Vagina (tissue), 2 donors: ENCODE measurements around the gene AHNAK. TPM values are rescaled to one million over a fixed set of nuclear protein-coding genes. Genes with fewer than 3 reads are reported as not detected.

Source experiments
- DNase-seq, 2 donors: peaks; one replicate each; pipeline ENCODE4 v3.0.0-alpha.2; 2017; ENCODE audit errors: extremely low spot score in 2 of 2
- H3K27ac ChIP-seq: fragments of 200-600 bp; sonication (generic); one replicate; pipeline ENCODE4 v1.5.1; 2019
- H3K27me3 ChIP-seq: fragments of 200-600 bp; sonication (generic); one replicate; pipeline ENCODE4 v1.5.1; 2019
- H3K36me3 ChIP-seq, 2 donors: fragments of 200-600 bp; sonication (generic); one replicate each; pipeline ENCODE4 v1.5.1; 2017 to 2019
- H3K4me1 ChIP-seq: fragments of 200-600 bp; sonication (generic); one replicate; pipeline ENCODE4 v1.5.1; 2019
- H3K4me3 ChIP-seq, 2 donors: fragments of 200-600 bp; sonication (generic); 1 replicate in 1 of 2; 2 replicates in 1 of 2; pipeline ENCODE4 v1.5.1; 2016 to 2019
- H3K9me3 ChIP-seq: fragments of 200-600 bp; sonication (generic); one replicate; pipeline ENCODE4 v1.5.1; 2019
- CTCF ChIP-seq, 3 experiments: fragments of 450-650 bp in 2 of 3; fragments of 200-600 bp in 1 of 3; sonication (generic) in 1 of 3; IDR thresholded peaks; one replicate each; pipeline ENCODE4 v1.5.1; 2017 to 2019; ENCODE audit warnings: antibody characterized with exemption in 3 of 3, mild to moderate bottlenecking in 2 of 3, moderate library complexity in 2 of 3
- POLR2A ChIP-seq, 2 donors: fragments of 450-650 bp; IDR thresholded peaks; one replicate each; pipeline ENCODE4 v1.6.1; 2017; ENCODE audit warnings: antibody characterized with exemption in 2 of 2, mild to moderate bottlenecking in 2 of 2, moderate library complexity in 2 of 2
- POLR2AphosphoS5 ChIP-seq, 2 donors: sonication (generic); formaldehyde crosslinking; IDR thresholded peaks; one replicate each; pipeline ENCODE4 v1.9.0; 2017; ENCODE audit warnings: antibody characterized with exemption in 2 of 2, mild to moderate bottlenecking in 2 of 2, low read depth in 1 of 2; ENCODE audit not compliant: insufficient read depth in 1 of 2
- intact Hi-C: fragments of 100-400 bp; cut with DNase I; formaldehyde crosslinking; loops from one replicate; pipeline ENCODE4 v1.15.1; 2023
- total RNA-seq: library from RNA; depleted of rRNA; stranded (reverse); fragments of >200 nt; gene quantifications from one replicate; pipeline ENCODE4 v1.2.3, GENCODE V29; 2016

AHNAK gene
- total RNA-seq, 1 donor from 2014 or later: 828 TPM

DNA sequence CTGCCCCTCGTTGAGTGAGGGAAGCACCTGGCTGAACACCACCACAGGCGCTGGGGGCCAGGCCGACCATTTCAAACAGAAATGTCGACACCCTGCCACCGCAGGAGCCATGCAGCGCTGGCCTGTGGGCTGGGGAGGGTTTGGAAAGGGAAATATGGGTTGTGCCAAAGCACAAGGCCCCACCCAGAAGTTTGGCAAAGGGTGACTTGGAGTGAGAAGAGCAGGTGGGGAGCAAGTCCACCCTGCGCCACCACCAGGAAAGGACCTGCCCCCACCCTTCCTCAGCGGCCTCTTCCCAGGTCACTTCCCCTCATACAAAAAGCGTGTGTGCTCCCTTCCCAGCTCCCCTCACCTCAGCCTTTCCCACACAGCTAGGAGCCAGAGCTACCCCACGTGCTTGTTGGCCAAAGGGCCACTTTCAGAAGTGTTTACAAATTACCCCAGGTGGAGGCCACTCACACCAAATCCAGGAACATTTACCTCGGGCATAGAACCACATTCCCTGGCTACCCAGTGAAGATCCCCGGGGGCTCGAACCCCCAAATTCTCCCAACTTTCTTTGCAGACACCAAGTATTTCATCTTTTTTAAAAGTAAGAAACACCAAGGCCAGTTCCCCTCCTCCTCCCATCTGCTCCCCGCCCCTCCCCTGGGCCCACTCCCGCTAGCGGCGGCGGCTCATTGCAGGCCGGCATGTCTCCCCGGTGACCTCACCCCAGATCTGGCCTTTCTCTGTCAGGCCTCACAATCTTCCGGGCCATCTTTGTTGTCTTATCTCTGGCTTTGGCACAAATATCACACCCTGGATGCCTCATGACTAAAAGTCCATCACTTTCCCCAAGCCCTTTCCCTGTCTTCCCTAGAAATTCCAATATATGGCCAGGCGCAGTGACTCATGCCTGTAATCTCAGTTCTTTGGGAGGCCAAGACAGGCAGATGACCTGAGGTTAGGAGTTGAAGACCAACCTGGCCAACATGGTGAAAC, 148.3 kb downstream of the AHNAK start:
- Histone ChIP-seq H3K27ac (peak overlapping the region; percentile 87), H3K27me3 (no peaks in the 10 kb centered on the region), H3K36me3 (no peaks in the 10 kb centered on the region), H3K4me1 (peaks cover 91% of the 10 kb centered on the region), H3K4me3 (no peak overlapping the region), H3K9me3 (no peaks in the 10 kb centered on the region)
- intact Hi-C loops: loop anchor here (2.0 to 10.0 kb wide), 2 partner anchors 146 to 306 kb away; partner anchors contain the start of genes BSCL2 and GNG3
- TF ChIP-seq POLR2AphosphoS5 (IDR thresholded peaks at IDR 0.05; ENCODE audit: insufficient read depth in 1 of 2, low read depth in 1 of 2) (no peak), POLR2A (IDR thresholded peaks at IDR 0.05) (no peak), CTCF (IDR thresholded peaks at IDR 0.05) (no peak)
- DNase-seq: no peak

DNA sequence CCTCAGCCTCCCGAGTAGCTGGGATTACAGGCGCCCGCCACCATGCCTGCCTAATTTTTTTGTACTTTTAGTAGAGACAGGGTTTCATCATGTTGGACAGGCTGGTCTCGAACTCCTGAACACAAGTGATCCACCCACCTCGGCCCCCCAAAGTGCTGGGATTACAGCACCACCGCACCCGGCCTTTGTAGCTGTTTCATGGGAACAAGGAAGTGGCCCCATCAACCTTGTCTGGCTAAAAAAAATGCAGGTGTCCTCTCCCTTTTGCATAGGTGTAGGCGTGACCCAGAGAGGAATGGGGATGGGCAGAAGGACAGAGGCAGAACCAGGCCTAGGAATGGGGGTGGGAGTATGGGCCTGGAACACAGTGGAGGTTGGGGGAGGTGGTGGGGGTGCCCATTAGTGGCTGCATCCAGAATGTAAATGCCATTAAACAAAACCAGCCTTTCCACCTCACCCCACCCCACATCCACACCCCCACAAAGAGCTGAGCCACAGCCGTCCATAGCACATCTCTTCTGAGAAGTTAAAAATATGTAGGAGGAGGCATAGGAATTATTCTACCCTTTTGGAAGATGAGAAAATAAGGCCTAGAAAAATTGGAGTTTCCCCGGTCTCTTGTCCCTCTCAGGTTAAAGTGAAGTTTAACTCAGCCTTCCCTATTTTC, 150.6 kb downstream of the AHNAK start:
- Histone ChIP-seq H3K9me3 (no peaks in the 10 kb centered on the region), H3K4me3 (no peak overlapping the region), H3K27me3 (no peaks in the 10 kb centered on the region), H3K27ac (peak overlapping the region; percentile 75), H3K36me3 (no peaks in the 10 kb centered on the region), H3K4me1 (peaks cover 75% of the 10 kb centered on the region)
- intact Hi-C loops: loop anchor here (10.0 kb wide), 1 partner anchor 309 kb away; the partner anchor contains the start of genes BSCL2 and GNG3
- no peak for DNase-seq
- no peak for TF ChIP-seq POLR2A (IDR thresholded peaks at IDR 0.05)
- TF ChIP-seq CTCF (IDR thresholded peaks at IDR 0.05): no peak
- TF ChIP-seq POLR2AphosphoS5 (IDR thresholded peaks at IDR 0.05; ENCODE audit: insufficient read depth in 1 of 2, low read depth in 1 of 2): no peak

DNA sequence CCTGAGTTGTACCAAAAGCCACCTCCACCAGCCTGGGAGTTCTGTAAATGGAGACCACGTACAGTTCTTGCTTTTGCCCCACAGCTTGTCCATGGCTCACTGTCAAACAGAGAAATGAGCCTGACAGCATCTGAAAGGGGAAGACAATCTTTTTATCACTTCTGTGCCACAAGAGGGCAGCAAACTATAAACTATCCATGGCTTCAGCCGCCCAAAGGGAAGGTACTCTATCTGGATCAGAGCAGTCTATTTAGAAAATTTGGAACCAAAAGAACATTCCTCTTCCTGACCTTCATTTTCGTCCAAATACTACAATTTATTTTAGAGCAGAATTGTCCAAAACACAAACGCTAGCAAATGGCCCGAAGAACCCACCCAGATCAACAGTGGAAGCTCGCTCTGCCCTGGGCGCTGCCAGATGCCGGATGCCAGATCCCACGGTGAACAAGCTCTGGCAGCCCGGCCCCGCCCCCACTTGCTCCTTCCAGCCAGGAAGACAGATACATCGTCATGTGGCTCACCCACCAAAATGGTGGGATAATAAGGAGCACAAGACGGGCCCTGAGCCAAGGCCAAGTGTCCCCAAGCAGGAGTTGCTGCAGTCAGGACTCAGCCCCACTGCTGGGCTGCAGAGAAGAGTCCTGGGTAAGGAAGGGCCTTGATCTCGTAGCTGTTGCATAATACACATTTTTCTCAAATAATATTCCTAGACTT, 151.6 kb downstream of the AHNAK start:
- peak overlapping the region; percentile 24 to 33 for H3K4me3 ChIP-seq
- peak overlapping the region; percentile 75 for H3K27ac ChIP-seq
- no peak for DNase-seq
- intact Hi-C loops: loop anchor here (10.0 kb wide), 1 partner anchor 310 kb away; the partner anchor contains the start of genes BSCL2 and GNG3
- peaks cover 65% of the 10 kb centered on the region for H3K4me1 ChIP-seq
- TF ChIP-seq POLR2AphosphoS5 (IDR thresholded peaks at IDR 0.05; ENCODE audit: insufficient read depth in 1 of 2, low read depth in 1 of 2): peak; percentile 74 to 87
- no peak for TF ChIP-seq POLR2A (IDR thresholded peaks at IDR 0.05)
- TF ChIP-seq CTCF (IDR thresholded peaks at IDR 0.05): peak; percentile 62 to 78 (median 74)
- H3K9me3 ChIP-seq: no peaks in the 10 kb centered on the region
- no peaks in the 10 kb centered on the region for H3K27me3 ChIP-seq
- H3K36me3 ChIP-seq: no peaks in the 10 kb centered on the region

- no peaks in the 10 kb centered on the region for H3K9me3 ChIP-seq
- H3K27ac ChIP-seq: peak overlapping the region; percentile 29
- intact Hi-C loops: loop anchor here (10.0 kb wide), 1 partner anchor 311 kb away; the partner anchor contains the start of genes BSCL2 and GNG3
- no peak for DNase-seq
- H3K4me1 ChIP-seq: peaks cover 53% of the 10 kb centered on the region
- TF ChIP-seq POLR2A (IDR thresholded peaks at IDR 0.05) (no peak), POLR2AphosphoS5 (IDR thresholded peaks at IDR 0.05; ENCODE audit: insufficient read depth in 1 of 2, low read depth in 1 of 2) (no peak), CTCF (IDR thresholded peaks at IDR 0.05) (no peak)
- H3K27me3 ChIP-seq: no peaks in the 10 kb centered on the region
- no peak overlapping the region for H3K4me3 ChIP-seq
- H3K36me3 ChIP-seq: no peaks in the 10 kb centered on the region
Observed at GRCh38 chr11:62393735-62394134, 152.9 kb downstream of the AHNAK start.
